OCI-M2 (cell line): ENCODE results near the gene ITPRIP.

Source experiments
- DNase-seq: peaks from one replicate; lab custom pipeline; 2025; ENCODE audit not compliant: unreplicated experiment; lab: John Stamatoyannopoulos, UW

The ITPRIP gene

DNA sequence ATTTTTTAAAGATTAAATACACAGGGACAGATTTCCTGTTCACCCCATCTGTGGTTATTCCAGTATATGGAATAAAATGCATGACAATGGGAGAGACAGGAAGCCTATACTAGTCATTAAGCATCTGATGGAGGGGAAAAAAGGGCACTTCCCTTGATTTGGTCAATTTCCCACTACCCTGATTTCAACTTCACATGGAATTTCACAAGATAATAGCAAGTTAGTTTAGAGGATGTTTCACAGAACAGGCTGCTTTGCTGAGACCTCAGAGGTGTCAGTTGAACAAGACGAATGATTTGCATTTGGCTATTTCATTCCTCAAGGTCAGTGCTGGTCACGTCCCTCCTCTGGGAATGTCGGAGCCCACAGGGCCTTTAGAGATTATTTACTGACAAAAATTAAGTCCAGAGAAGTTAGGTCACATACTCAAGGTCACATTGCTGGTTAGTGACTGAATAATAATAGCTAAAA, 4.7 kb upstream of the ITPRIP start:
- no peak for DNase-seq

DNA sequence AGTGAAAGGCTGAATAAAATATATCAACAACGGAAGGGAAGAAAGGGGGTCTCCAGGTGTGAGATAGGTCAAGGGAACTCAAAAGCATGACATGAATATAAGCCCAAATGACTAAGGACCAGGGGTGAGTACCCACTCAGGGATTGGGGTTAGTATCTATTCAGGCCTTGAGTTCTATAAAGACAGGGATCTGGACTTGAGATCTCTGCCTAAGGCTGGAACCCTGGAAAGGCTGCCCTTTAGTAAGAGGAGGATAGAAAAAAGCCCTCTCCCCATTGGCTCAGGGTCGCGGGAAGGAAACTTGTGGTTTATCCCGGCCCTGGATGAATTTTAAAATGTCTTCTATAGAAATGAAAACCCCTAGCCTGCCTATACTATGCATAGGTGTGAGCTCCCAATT, 2.4 kb upstream of the ITPRIP start:
- DNase-seq: no peak

DNA sequence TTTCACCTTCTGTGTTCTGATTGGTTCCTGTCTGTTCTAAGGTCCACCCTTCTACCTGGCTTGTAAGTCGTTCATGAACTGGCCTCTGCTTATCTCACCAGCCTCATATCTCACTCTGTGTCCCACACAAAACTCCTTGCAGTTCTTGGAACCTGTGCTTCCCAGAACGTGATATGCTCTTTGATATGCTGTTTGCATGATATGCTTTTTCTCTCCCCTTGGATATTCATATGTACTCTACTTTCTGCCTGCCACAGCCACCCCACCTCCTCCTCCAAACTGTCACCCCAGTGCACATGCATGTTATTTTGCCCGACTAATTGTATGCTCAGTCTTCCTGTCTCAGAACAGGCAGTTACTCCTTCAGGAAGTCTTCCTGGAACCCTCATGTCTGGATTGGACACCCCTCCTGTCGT, 1.9 kb upstream of the ITPRIP start:
- no peak for DNase-seq

DNA sequence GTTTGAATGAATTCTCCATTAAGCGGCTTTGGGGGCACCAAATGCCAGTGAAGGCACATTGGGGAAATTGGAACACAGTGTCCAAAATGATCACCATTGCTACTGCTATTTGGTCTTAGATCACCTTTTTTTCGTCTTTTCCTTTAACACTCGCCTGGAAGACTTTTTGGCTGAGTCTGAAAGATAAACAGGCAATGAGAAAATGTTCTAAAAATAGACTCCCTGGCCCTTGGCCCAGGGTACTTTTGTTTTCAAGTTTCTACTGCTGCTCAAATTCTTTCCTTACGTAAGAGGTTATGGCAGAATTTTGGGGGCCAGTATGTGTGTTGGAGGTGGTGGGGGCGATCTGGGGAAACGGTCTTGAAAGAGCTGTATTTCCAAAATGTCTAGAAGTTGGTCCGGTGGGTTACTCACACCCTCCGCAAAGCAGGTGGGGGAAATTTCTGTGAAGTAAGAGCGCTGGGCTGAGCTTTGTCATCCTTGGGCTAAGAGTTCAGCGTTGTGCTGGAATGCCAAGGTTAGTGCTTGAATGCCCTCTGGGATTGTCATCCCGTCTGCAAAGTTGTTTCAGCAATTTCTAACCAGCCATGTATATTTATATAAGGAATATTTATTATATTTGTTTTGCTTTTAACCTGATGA, 1.3 kb upstream of the ITPRIP start:
- no peak for DNase-seq

DNA sequence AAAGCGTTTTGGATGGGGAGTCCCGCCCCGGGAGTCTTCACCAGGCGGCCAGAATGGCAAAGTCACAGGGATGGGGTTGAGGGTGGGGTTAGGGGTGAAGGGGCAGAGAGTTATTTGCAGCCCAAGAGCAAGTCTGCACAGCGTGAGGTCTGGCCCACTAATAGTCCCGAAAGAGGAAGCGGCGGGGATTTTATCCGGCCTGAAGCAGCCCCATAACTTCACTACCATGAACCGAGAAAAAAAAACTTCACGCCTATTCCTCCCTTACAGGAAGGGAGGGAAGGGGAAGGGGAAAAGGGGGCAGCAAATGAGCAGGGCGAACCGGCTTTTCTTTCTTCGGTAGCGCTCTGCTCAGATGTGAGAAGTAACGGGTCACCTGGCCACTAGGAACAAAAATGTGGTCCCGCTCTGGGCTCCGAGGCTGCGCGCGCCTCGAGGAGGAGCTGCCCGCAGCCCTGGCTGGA, 712 bp downstream of the ITPRIP start:
- DNase-seq: peak; percentile 49

DNA sequence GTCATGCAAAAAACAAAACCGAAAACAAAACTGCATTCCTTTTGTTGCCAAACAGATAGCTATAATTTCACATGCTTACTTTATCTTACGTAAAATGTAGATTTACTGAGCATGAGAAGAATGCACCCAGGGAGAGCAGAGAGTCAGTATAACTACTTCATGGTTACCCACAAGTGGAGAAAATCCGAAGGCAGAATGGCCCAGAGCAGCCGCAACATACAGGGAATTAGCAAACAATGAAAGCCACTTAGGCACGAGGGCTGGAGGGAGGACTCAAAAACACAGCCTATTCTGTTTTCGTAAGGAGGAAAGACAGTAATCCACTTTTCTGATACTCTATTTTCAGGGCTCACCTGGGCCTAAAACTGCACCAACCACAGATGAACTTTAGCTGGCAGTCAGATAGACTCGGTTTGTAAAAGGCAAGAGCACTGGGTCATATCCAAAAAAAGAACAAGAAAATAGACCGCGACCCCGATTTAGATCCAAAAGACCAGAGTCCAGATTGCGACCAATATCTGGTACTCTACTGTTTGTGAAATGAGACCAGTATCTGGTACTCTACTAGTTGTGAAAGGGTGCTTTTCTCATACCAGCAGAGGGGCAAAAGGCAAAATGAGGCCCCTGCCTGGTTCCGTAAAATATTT, 1.3 kb downstream of the ITPRIP start:
- DNase-seq: no peak

DNA sequence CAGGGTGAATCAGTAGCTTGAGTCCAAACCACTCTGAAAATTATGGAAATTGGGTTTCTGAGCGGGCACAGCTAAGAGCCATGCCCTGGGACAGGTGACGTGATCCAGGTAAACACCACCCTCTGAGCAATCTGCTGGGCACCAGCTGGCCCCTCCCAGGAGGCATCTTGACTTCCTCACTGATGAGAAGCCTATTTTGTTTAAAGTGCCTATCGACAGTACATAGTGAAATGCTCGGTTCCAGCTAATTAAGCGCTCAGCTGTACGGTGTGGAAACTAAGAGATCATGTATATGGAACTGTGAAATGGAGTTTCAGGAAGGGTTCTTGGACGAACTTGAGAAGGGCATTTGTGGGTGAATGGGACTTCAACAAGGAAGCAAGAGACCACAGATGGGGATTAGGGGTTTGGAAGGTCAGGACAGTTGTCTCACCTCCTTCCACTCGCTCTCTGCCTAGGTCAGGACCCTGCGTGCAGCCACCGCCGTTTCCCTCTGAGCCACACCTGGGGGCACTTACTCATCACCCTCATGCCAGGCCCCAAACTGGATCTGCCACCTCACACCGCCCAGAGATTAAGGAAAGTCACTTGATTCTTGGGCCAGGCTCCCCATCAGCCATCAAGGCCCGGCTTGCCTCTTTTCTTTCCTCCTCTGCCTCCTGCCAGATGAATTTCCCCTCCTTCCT, 3.2 kb downstream of the ITPRIP start:
- no peak for DNase-seq

DNA sequence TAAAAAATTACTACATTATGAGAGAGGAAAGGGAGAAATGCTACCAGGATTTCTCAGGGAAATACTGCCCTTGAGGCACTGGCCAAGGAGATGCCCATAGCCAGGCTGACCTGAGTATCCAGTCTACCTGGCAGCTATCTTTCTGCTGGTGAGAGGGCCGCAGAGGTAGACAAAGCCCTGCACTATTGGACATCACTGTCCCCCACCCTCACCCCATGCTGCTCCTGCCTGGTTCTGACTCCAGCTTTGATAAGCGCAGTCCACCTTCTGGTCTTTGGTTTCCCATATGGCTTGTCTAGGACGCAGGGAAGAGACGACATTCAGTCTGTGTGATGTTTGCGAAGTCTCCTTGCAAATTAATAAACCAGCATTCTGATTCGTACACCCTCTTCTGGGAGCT, 3.7 kb downstream of the ITPRIP start:
- no peak for DNase-seq

DNA sequence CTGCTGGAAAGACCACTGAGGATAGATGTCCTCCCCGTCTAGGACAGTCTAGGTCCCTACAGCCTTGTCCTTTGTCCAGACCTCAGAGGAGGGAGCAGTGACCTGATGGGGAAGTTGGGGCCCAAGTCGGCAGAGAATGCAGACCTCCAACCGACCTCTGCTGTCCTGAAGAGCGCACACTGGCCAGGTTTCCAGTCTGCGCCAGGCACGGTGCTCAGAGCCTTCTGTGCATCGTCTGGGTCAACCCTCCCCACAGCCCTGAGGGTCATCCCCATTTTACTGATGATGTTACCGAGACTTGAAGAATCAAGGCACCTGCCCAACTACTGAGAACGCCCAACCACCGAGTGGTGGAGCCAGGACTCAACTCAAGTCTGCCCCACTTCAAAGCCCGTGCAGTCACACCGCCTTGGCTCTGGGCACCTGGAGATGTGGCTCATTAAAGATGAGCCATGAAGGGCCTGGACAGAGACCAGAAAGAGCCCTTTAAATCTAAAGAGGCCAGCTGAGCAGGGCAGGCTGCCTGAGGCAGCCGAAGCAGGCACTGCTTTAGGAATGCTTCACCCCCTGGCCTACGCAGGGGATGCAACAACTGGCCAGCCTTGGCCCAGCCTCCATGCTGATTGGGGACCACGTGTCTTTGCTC, 4.4 kb downstream of the ITPRIP start:
- DNase-seq: no peak

DNA sequence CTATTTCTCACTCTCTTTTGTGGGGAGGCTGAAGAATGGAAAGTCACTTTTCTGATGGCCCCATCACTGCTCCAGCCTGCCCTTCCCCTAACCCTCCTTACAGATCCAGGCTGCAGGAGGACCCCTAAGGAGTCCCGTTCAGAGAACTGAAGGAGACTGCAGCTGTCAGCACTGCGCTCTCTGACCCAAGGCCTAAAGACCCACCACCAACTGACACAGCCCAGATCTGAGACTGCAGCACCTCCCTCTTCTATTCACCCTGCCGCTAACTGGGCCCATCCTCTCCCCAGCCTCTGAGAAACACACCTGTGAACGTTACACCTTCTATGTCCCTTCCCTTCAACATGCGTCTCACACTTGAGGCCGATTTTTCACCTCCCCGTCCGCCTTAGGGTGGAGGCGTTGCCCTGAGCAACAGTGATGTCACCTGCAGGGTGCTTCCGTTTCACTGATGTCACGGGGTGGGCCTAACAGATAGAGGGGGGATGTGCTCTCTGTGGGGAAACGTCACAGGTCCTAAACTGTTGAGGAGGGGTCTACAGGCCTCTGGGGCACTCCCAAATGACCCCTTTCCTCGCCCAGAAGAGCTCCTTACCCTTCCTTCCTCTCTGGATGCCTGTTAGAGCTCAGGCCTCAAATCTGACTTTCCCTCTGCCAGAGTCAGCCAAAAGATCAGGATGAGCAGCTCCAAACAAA, 5.1 kb downstream of the ITPRIP start:
- DNase-seq: no peak

DNA sequence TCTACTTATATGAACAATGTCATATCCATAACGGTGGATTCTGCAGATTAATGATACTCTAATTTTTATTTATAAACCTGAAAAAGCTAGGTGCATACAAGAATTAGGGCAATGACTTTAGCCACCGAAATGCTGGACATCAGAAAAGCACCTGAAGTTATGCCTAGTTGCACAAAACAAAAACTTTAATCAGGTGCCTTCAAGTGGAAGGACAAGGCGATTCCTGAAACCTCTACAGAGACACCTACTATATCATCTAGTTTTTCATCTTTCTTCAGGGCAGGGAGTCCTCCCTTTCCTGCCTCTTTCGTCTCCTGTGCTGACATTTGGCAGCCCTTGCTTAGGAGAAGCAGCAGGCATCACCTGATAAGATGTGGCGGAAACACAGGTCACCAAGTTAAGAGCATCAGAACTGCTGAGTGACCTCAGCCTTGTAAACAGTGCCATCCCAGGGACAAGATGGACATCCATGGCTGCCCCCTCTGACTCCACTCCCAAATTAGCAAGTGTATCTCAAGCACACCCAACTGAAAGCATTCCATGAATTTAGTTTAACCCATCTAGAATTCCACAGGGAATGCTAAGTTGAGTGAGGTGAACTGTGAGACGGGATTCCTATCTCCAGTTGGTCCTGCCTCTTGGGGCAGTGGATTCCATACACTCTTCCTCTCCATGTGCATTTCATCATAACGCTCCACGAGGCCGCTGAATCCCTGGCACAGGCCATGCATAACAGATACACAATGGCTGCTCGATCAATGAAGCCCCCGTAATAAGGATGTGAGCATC, 5.8 kb downstream of the ITPRIP start:
- DNase-seq: no peak

DNA sequence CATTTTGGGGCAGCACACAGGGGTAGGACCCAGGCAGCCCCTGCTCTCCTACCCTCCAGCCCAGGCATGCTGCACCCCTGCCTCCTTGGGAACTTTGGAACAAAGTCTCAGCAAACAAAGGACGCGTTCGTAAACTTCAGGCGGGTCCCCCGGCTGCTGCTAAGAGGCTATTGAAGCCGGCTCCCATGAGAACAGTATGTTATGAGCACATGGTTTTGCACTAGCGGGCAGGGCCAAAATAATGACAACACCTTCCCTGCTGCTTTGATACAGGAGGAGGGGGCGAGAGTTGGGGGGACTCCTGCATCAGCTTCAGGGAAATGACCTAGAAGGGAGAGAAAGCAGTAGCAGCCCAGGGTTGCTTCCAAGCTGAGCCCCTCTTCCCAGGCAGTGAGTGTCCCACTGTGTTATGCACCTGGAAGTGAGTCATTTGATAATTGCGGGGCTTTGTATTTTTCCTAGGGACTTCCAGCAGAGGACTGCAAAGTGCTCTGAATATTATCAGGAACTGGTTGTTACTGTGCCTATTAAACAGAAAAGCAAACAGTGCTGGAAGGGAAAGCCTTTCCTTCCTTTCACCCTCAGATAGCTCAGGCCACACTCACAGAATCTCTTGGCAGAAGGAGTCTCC, 6.9 kb downstream of the ITPRIP start:
- no peak for DNase-seq

DNA sequence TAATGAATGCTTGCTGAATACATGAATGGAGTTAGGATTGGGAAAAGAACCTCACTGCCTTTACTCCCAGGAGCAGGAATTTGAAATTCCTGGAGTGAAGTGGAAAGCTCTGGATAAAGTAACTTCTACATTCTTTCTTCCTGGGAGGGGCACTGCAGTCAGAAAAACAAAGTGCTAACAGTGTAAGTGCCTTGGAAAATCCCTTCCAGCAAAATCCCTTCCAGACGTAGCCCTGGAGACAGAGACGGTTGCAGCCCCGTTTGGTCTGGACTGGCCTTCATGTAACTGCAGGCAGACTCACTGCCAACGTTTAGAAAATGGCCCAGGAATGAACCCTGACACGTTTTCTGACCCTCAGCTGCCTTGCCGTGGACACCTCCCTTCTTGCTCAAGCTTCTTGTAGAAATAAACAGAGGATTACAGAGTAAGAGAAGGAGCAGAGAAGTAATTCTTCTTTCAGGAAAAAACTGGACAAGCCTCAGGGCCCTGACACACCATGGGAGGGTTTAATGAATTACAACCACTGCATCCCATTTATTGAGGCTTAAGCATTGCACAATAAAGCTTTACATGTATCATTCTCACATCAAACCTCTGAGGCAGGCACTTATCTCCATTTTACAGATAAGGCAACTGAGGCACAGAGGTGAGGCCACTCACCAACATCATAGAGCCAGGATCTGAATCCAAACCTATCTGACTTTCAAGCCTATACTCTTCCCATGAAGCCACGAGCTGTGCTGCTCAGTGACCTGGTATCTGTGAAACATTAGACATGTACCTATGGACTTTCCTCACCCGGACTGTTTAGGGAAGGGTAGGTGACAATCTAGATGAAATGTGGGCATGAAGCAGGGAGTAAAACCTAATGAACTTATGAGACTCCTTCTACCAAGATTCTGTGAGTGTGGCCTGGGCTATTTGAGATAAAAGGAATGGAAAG, 7.8 kb downstream of the ITPRIP start:
- no peak for DNase-seq

DNA sequence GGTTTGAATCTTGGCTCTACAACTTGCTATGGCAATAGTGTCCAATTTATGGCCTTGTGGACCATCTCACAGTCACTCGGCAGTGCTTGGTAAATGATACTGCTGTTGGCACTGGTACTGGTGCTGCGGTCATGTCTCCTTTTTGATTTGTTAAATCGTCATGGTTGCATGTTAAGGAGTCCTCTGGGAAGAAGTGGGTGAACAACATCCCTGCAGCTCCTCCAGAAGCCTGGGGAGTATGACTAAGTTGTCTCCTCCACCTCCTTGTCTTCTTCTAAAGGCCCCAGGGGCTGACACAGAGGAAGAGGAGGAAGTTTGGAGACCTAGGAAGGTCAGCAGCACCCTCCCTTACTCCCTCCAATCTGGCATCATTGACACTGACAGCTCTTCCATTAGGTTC, 8.5 kb downstream of the ITPRIP start:
- DNase-seq: no peak

DNA sequence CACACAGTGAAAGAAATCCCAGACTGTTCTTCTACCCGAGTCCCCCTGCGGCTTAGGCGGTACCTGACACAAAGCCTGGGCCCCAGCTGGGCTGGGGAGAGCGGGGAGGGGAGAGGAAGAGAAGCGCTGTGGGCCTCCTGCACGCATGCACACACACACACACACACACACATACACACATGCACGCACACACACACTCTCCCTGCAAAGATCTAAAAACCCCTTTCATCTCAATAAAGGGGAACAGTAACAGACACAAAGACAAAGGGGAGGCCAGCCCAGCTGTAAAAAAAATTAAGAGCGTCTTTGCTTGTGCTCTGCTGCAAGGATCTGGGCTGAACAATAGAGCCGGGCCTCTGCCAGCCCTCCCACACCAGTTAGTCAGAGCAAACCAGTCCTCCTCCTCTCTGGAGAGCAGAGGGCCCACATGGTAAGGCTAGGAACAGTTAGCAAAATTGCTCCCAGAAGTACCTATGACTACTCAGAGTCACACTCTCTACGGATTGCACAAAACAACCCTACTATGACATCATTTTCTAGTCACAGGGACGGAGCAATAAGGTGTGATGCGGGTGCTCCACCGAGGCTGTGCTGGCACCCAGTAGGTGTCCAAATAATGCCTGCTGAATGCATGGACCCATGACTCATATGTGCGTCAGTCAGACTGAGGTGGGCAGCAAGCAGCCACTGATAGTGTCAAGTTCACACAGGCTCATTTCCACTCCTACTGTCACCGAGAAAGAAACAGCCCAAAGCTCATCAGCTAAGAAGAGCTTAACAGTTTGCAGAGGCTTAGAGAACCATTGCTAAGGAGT, 9.2 kb downstream of the ITPRIP start:
- DNase-seq: no peak

DNA sequence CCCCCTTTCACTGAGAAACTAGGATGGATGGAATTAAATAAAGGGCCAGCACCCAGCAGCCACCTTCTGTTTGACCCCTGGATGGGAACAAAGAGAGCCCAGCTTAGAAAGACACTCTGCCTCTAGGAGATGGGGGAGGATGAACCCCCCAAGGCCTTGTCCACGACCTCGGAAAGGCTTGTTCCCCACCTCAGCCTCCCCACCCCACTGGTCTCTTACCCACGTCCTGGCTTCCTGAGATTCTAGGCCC, 9.7 kb downstream of the ITPRIP start:
- DNase-seq: no peak

DNA sequence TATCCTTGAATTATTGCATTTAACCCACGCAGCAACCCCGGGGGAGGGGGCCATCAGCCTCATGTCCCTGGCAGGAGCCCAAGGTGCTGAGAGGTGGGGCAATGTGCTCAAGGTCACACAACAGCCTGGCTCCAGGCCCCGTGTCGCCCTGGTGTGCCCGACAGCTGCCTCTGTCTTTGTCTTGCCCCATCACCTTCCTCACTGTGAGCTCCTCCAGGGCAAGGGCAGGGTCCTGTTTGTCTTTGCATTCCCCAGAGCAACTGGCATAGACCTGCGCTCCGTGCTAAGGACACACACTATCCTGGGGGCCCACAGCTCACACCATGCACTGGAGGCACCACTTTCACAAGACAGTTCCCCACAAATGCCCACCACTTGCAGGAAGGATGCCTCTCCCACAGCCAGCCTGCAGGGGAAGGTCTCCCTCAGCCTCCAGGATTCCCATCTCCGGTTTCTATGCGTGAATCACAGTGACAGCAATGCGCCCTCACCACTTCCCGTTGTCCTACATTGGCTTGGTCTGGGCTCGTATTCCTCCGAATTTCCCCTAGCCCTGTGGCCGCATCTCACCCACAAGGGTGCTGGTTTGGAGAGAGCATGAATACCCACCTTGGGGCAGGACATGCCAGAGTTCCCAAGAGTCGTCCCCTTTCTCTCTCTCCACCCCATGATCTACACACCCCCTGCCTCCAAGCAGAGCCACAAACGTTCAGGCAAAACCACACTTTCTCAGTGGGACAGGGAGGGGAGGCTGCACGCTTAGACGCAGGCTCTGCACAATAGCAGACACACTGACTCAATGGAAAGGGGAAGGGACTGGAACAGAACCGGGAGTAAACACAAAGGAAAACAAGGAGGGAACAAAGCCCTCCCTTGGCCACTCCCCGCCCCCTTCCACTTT, 10.3 kb downstream of the ITPRIP start:
- no peak for DNase-seq
